Breast epithelium (tissue), 3 donors: ENCODE data around the gene ZFP62.

Source experiments
- CTCF ChIP-seq, 3 donors: fragments of 450-650 bp; IDR thresholded peaks; one replicate each; pipeline ENCODE4 v1.5.1; 2016 to 2017; ENCODE audit warnings: antibody characterized with exemption in 3 of 3, mild to moderate bottlenecking in 3 of 3, moderate library complexity in 3 of 3
- POLR2A ChIP-seq: fragments of 450-650 bp; IDR thresholded peaks from one replicate; pipeline ENCODE4 v1.6.1; 2016; ENCODE audit warnings: antibody characterized with exemption, mild to moderate bottlenecking, moderate library complexity

DNA sequence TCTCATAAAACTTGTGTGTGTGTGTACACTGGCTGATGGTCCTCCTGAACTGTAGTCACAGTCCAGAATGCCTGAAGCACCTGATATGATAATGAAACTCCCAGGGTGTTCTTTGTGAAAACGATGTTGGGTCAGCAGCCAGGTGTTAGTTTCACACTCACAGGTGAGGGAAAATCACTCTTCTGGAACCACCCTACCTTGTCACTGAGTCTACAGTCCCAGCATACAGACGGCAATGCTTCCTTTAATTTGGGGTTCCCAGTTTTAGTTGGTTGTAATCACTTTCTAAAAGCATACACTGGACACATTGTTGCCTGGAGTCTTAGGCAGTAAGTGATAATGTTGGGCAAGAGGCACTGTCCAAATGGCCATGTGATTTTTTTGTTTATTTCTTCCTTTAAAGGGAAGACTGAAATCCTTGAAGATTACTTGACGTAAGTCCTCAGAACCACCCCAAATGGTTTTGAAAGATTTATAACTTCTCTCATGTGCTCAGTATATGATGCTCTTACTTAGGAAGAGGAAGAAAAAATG lies 40.2 kb downstream of the ZFP62 start:
- no peak for TF ChIP-seq POLR2A
- no peak for TF ChIP-seq CTCF (IDR thresholded peaks at IDR 0.05)
